IPS-20b (cell line): ENCODE data around the gene FOXM1.

Experiments used
- H3K27ac ChIP-seq: one replicate; pipeline ENCODE4 v1.5.1; 2013; ENCODE audit warnings: low read length
- H3K27me3 ChIP-seq: 2 replicates; pipeline ENCODE4 v1.6.1; 2013; ENCODE audit warnings: mild to moderate bottlenecking, low read length, inconsistent platforms; ENCODE audit not compliant: insufficient read depth
- H3K36me3 ChIP-seq: 2 replicates; pipeline ENCODE4 v1.6.1; 2013; ENCODE audit warnings: low read depth, mild to moderate bottlenecking, inconsistent platforms, low read length, moderate library complexity; ENCODE audit not compliant: insufficient read depth
- H3K4me1 ChIP-seq: 2 replicates; pipeline ENCODE4 v1.6.1; 2013; ENCODE audit warnings: mild to moderate bottlenecking, control low read depth, inconsistent platforms, low read length, moderate library complexity; ENCODE audit not compliant: insufficient read depth
- H3K4me3 ChIP-seq: 2 replicates; pipeline ENCODE4 v1.5.1; 2013; ENCODE audit warnings: mild to moderate bottlenecking, low read length, inconsistent platforms
- H3K9ac ChIP-seq: 2 replicates; pipeline ENCODE4 v1.6.1; 2013; ENCODE audit warnings: low read depth, mild to moderate bottlenecking, inconsistent platforms, low read length, moderate library complexity
- H3K9me3 ChIP-seq: 2 replicates; pipeline ENCODE4 v1.6.1; 2013; ENCODE audit warnings: mild to moderate bottlenecking, low read depth, low read length, inconsistent platforms; ENCODE audit not compliant: insufficient read depth

FOXM1 gene

DNA sequence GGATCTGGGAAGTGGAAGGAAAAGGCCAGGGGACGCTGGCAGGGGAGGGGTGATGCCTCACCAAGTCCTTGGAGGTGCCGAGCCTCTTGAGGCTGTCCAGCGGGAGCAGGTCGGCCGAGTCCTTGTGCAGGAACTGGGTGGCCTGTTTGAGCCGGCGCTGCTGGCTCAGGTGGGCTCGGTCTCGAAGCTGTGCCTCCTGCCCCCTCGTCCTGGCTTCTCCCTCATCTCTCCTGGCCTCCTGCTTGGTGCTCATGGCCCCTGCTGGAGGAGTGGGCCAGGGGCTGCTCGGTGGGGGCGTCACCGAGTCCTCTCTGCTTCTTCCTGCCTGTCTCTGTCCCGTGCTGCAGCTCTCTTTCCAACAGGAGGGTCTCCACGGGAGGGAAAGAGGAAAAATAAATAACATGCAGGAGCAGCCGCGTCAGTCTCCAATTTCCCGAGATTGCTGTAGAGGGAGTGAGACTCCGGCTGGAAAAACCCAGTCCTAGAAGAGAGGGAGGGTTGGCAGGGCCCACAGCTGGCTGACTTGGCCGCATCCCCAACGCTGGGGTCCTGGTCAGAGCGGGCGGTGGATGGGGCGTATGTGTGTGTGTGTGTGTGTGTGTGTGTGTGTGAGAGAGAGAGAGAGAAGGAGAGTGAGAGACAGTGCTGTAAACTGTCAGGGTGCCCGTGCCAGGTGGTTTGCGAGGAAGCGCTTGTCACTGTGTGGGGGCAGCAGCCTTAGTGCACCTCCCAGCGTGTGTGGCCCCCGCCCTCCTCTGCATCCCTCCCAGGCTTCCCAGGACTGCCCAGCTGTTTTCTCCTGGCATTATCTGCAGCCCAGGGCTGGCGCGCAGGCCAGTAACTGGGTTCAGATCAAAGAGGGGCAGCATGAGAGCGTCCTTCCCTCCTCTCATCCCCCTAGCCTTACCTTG lies 42.1 kb downstream of the FOXM1 start, which contains the start of gene NRIP2:
NRIP2 (minus strand) TSS at position 455 of the 911 bp plus-strand sequence; CDS start at position 403, 52 bp downstream.
- Histone ChIP-seq H3K9me3 (no peaks in the 10 kb centered on the region), H3K9ac (peak within 1 kb of the TSS; percentile 39; the same call in 1 of the 2 replicates)

DNA sequence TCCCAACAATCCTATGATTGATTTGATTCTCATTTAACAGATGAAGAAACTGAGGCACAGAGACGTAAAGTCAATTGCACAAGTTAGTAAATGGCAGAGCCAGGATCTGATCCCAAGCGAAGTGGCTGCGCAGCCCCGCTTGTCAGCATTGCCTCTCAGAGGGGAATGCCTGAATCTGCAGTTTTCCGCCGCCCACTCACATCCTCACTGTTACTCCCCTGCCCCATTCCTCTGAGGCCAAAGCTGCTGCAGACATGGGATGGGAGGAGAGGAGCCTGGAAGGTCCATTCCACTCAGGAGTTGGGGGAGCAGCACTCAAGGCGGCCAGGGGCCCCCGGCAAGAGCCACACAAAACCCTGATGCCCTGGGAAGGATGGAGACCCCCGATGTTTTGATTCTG lies 43.2 kb downstream of the FOXM1 start:
- Histone ChIP-seq H3K9me3 (no peaks in the 10 kb centered on the region), H3K4me3 (no peak overlapping the region), H3K9ac (no peak overlapping the region), H3K27ac (no peak overlapping the region), H3K4me1 (peaks cover 15% of the 10 kb centered on the region), H3K36me3 (peaks cover 5% of the 10 kb centered on the region; the same call in 1 of the 2 replicates), H3K27me3 (peaks cover 18% of the 10 kb centered on the region)

More for the DNA sequence above, 42.1 kb downstream of the FOXM1 start, which contains the start of gene NRIP2:
- H3K27me3 ChIP-seq, result peaks cover 18% of the 10 kb centered on the region
- no peaks in the 10 kb centered on the region for H3K36me3 ChIP-seq
- H3K4me3 ChIP-seq, result peak within 1 kb of the TSS; percentile 37; the same call in 1 of the 2 replicates
- peaks cover 15% of the 10 kb centered on the region for H3K4me1 ChIP-seq
- no peak within 1 kb of the TSS for H3K27ac ChIP-seq

DNA sequence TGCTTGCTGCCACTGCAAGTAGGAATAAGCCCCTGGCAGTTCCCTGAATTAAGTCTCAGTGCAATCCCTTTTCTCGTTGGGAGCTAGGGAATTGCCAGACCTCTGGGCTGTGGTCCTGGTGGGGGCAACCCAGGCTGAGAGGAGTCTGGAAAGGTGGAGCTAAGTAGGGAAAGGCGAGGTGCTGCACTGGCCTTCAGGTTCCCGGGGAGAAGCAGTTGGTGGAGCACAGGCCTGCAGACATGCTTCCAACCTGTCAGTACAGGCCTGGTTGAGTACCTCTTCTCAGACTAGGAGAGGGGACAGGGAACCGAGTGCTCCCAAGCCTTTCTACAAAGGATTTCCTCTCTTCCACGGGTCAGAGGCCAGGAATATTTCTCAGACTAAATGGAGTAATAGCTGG lies 43.6 kb downstream of the FOXM1 start:
- H3K36me3 ChIP-seq, result peaks cover 8% of the 10 kb centered on the region; the same call in 1 of the 2 replicates
- no peaks in the 10 kb centered on the region for H3K9me3 ChIP-seq
- H3K9ac ChIP-seq, result no peak overlapping the region
- H3K4me3 ChIP-seq, result no peak overlapping the region
- no peak overlapping the region for H3K27ac ChIP-seq
- peaks cover 15% of the 10 kb centered on the region for H3K4me1 ChIP-seq
- H3K27me3 ChIP-seq, result peaks cover 18% of the 10 kb centered on the region

DNA sequence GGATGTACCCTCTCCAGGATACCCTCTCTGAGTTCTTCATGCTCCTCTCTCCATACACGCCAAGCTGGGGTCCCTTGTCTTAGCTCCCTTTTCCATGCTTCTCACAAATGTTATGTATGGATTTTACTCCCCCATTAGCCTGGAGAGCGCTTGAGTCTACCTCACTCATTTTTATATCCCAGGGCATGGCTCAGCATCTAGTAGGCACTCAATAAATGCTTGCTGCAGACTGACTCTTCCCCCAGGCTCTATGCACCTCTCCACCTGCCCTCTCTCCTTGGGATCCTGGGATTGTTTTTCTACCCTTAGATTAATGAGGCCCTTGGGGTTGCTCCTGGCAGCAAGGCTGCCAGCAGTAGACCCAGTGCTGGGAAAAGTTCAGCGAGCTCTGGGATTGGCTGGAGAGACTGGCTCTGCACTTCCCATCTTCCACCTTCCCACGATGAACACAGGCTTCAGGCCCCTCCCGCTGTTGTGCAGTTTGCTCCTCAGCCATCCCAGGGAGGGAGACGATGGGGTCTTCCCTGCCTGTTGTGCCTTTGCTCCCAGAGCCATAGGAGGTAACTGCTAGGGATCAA lies 44.3 kb downstream of the FOXM1 start:
- Histone ChIP-seq H3K27me3 (peaks cover 18% of the 10 kb centered on the region), H3K9me3 (no peaks in the 10 kb centered on the region), H3K4me1 (peaks cover 15% of the 10 kb centered on the region), H3K27ac (no peak overlapping the region), H3K4me3 (no peak overlapping the region), H3K36me3 (peaks cover 14% of the 10 kb centered on the region; the same call in 1 of the 2 replicates), H3K9ac (no peak overlapping the region)

DNA sequence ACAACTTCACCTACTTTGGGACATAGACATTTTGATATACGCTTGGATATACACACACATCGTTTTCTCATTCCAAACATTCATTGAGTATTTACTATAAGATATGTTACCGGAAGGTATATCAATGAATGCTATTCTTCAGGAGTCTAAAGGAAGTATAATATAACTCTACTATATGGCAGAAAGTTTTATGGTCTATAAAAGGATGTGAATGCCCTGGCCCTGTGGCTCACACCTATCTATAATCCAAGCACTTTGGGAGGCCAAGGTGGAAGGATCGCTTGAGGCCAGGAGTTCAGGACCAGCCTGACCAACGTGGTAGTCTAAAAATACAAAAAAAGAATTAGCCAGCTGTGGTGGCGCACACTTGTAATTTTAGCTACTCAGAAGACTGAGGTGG lies 47.7 kb downstream of the FOXM1 start:
- Histone ChIP-seq H3K4me3 (no peak overlapping the region), H3K9me3 (no peaks in the 10 kb centered on the region), H3K27ac (no peak overlapping the region), H3K4me1 (peaks cover 17% of the 10 kb centered on the region; the same call in 1 of the 2 replicates), H3K27me3 (peaks cover 2% of the 10 kb centered on the region; the same call in 1 of the 2 replicates), H3K9ac (no peak overlapping the region), H3K36me3 (peaks cover 45% of the 10 kb centered on the region)

DNA sequence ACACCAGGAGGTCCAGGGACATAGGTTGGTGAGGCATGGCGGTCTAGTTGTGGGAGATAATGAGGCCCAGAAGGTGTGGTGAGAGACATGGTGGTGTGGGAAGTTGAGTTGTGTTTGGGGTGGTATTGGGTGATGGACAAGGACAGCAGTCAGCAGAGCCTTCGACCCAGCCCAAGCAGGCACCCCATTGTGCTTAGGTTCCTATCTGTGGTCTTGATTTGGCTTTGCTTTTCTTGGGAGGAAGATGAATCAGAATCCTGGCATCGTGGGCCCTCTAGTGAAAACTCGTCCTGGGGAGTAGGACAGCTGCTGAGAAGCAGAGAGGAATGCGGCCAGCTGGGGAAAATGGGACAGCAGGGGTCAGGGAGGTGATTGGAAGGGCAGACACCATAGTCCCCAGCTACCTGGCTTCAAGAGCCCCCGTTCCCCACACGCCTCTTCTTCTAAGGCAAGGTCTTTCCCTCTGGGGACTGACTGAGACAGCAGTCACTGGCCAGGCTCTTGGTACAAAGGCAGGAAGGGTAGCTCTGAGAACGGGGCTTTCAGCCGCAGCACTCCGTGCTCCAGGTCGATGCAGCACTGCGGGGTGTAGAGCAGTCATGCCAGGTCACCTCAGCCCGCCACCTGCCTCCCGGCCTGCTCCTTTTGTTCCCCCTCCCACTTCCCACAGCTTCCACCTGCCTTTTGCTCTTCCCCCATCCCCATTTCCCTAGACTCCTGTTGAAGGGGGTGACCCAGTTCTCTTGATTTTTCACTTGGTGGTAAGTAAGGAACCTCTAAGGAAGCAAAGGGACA lies 50.1 kb downstream of the FOXM1 start:
- Histone ChIP-seq H3K36me3 (peaks cover 69% of the 10 kb centered on the region), H3K9ac (no peak overlapping the region), H3K9me3 (no peaks in the 10 kb centered on the region), H3K4me1 (peaks cover 14% of the 10 kb centered on the region; the same call in 1 of the 2 replicates), H3K27ac (no peak overlapping the region), H3K27me3 (no peaks in the 10 kb centered on the region), H3K4me3 (no peak overlapping the region)

DNA sequence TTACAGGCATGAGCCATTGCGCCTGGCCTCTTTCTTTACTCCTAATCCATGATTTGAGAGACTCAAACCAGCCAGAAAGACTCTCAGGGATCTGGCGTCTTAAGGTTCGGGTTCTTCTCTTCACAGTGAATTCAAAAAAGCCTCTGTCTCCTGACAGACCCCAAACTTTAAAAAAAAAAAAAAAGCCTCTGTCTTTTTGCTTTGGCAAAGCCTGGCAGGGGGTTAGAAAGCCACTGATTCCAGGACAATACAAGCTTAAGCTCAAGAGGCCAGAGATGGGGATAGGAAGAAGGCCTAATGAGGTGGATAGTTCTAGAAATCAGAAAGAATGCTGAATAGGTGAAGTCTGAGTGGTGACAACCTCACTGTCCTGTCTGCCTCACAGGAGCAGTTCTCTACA lies 50.9 kb downstream of the FOXM1 start:
- H3K27me3 ChIP-seq, result no peaks in the 10 kb centered on the region
- H3K9ac ChIP-seq, result peak overlapping the region; percentile 16; the same call in 1 of the 2 replicates
- H3K36me3 ChIP-seq, result peaks cover 77% of the 10 kb centered on the region
- H3K9me3 ChIP-seq, result no peaks in the 10 kb centered on the region
- H3K27ac ChIP-seq, result no peak overlapping the region
- H3K4me3 ChIP-seq, result no peak overlapping the region
- H3K4me1 ChIP-seq, result peaks cover 14% of the 10 kb centered on the region; the same call in 1 of the 2 replicates

DNA sequence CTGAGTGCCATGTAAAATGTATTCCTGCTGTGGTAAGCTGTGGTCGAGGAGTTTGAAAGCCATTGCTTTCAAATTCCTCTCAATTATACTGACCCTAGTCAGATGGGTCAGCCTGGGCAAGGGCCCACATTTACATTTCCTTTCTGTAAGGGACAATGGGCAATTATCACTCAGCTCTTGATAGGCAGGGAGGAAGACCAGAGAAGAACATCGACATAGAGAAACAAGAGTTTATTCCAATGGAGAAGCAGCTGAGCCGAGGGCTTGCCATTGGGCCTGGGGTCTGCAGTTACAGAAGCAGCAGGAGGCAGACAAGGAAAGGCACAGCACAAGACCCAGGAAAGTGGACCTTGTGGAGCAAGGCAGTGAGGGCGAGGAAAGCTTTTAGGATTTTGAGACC lies 51.8 kb downstream of the FOXM1 start:
- Histone ChIP-seq H3K36me3 (peaks cover 84% of the 10 kb centered on the region), H3K9me3 (no peaks in the 10 kb centered on the region), H3K4me1 (peaks cover 15% of the 10 kb centered on the region; the same call in 1 of the 2 replicates), H3K27ac (no peak overlapping the region), H3K9ac (peak overlapping the region; percentile 16), H3K4me3 (no peak overlapping the region), H3K27me3 (no peaks in the 10 kb centered on the region)

DNA sequence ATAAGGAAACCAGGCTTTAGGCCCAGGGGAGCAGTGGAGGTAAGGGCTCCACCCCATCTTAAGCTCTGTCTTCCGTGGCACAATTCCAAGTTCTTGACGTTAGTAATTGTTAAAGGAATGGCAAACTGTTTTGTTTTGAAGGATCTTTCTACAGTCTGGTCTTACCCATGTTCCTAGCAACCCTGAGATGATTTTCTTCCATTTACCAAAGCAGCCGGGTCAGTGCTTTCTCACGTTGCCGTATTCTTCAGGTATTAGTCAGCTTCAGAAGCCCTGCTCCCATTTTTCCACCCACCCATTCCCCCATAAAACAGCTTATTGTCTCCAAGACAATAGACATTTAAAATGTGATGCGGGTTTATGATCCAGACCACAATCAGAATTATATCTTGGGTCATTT lies 52.4 kb downstream of the FOXM1 start:
- H3K9me3 ChIP-seq, result no peaks in the 10 kb centered on the region
- peaks cover 90% of the 10 kb centered on the region for H3K36me3 ChIP-seq
- H3K4me3 ChIP-seq, result no peak overlapping the region
- no peak overlapping the region for H3K27ac ChIP-seq
- no peaks in the 10 kb centered on the region for H3K27me3 ChIP-seq
- peaks cover 17% of the 10 kb centered on the region; the same call in 1 of the 2 replicates for H3K4me1 ChIP-seq
- no peak overlapping the region; the same call in 1 of the 2 replicates for H3K9ac ChIP-seq

DNA sequence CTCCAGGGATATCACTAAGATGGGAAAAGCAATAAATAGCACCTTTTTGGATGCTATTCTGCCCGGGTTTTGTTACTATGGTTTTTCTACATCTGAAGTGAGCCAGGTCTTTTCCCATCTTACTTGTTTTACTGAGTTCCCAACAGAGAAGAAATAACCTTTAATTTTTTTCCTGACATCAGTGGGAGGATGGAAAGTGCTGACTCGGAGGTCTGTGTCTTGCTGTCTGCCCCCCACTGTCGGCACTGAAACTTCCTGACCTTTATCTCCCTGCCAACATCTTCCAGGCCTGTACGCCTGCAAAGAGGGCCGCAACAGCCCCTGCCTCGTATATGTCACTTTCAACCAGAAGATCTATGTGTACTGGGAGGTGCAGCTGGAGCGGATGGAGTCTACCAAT lies 53.5 kb downstream of the FOXM1 start:
- Histone ChIP-seq H3K27ac (no peak overlapping the region), H3K27me3 (no peaks in the 10 kb centered on the region), H3K9me3 (no peaks in the 10 kb centered on the region), H3K4me3 (no peak overlapping the region), H3K9ac (no peak overlapping the region), H3K36me3 (peaks cover 88% of the 10 kb centered on the region), H3K4me1 (peaks cover 17% of the 10 kb centered on the region; the same call in 1 of the 2 replicates)

DNA sequence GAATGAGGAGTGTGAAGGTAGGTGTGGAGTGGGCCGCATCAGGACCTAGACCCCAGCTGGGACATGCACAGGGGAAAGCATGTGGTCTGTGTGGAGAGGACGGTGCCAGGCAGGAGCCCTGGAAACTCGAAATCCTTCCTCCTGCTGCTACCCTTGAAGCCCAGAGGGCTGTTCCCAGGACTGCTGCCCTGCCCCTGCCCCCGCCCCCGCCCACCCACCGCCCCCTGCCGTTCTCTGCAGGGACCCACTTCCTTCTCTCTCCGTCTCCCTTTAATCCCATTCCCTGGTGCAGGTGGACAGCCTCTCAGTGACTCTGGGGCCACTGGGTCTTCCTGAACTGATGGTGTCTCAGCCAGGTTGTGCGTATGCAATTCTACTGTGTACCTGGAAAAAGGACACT lies 56.5 kb downstream of the FOXM1 start:
- Histone ChIP-seq H3K9me3 (no peaks in the 10 kb centered on the region), H3K9ac (peak overlapping the region; percentile 41), H3K36me3 (peaks cover 79% of the 10 kb centered on the region), H3K4me3 (no peak overlapping the region), H3K27ac (no peak overlapping the region), H3K4me1 (peaks cover 9% of the 10 kb centered on the region; the same call in 1 of the 2 replicates), H3K27me3 (no peaks in the 10 kb centered on the region)
